ENCODE results near the gene PRRG1. TPM values are rescaled to one million over a fixed set of nuclear protein-coding genes. Genes with fewer than 3 reads are reported as not detected.

Gene PRRG1
- total and polyA plus RNA-seq, 2 of the 13 experiments (the other 11 are each of a cell fraction or from before 2014, with no cell fraction given) = 5.0 to 11.0 TPM

DNA sequence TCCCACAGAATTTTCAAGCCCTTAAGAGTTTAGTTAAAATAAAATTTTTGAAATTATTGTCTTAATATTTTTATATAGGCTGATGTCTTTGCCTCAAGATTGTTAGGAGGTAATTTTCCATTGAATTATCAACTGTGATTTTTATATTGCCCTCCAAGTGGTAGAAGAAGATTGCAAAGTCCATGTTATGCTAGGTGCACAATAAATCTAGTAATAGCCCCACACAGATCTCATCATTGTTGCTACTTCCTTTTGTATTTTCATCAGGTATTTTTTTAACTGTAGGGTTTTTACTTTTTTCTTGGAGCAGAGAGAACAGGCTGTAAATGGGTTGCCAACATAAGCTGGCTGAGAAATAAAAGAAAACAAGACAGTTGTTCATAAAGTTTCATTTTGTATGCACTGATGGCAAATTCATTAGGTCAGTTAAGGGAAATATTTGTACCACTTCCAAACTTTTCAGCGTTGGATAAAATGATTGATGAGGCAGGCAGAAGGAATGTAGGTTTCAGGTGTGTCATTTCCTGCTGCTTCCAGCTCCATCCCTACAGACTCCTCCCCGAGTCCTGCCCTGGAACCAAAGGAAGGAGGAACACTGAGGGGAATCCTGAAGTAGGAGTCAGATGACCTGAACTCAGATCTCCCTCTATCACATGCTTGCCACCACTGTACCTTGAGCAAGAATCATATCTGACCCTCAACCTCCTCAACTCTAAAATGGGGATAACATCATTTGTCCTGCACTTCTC lies 105.5 kb downstream of the PRRG1 start:
- BruUV-seq (replicated peaks) = no TSS peak
- Histone ChIP-seq H2AFZ (ENCODE audit: low read length) (no peak overlapping the region), H3K9me3 (ENCODE audit: low read length) (no peaks in the 10 kb centered on the region), H3K4me2 (ENCODE audit: low read depth, low read length) (no peak overlapping the region), H3K79me2 (ENCODE audit: insufficient read depth, low read length) (no peaks in the 10 kb centered on the region), H4K20me1 (ENCODE audit: insufficient read depth, low read length) (no peaks in the 10 kb centered on the region), H3K9ac (ENCODE audit: insufficient read depth, low read depth, low read length) (no peak overlapping the region), H3K4me3 (replicated peaks in 1 of 3; ENCODE audit: insufficient read depth in 1 of 3, low read depth in 2 of 3, low read length in 3 of 3) (no peak overlapping the region), H3K36me3 (replicated peaks in 1 of 2; ENCODE audit: control insufficient read depth in 1 of 2, insufficient read depth in 2 of 2, low read length in 2 of 2) (no peaks in the 10 kb centered on the region; a peak in 1 of 5 replicates), H3K27ac (ENCODE audit: extremely low read length, insufficient read depth, low read length) (no peak overlapping the region), H3K27me3 (ENCODE audit: control insufficient read depth in 1 of 2, insufficient read depth in 2 of 2, low read length in 2 of 2) (no peaks in the 10 kb centered on the region), H3K4me1 (ENCODE audit: insufficient read depth, low read length) (no peaks in the 10 kb centered on the region)
- TF ChIP-seq ZNF224 (CRISPR knock-in tag; IDR thresholded peaks at IDR 0.05) (no peak), ZNF468 (CRISPR knock-in tag; IDR thresholded peaks at IDR 0.05) (no peak), ZNF547 (CRISPR knock-in tag; IDR thresholded peaks at IDR 0.05) (no peak), RCOR2 (CRISPR knock-in tag; IDR thresholded peaks at IDR 0.05) (no peak), ZFP82 (CRISPR knock-in tag; IDR thresholded peaks at IDR 0.05; ENCODE audit: borderline replicate concordance) (no peak), ZBTB21 (CRISPR knock-in tag; IDR thresholded peaks at IDR 0.05) (no peak), IKZF1 (IDR thresholded peaks at IDR 0.05) (no peak)
- TF ChIP-seq, protein P1, sequence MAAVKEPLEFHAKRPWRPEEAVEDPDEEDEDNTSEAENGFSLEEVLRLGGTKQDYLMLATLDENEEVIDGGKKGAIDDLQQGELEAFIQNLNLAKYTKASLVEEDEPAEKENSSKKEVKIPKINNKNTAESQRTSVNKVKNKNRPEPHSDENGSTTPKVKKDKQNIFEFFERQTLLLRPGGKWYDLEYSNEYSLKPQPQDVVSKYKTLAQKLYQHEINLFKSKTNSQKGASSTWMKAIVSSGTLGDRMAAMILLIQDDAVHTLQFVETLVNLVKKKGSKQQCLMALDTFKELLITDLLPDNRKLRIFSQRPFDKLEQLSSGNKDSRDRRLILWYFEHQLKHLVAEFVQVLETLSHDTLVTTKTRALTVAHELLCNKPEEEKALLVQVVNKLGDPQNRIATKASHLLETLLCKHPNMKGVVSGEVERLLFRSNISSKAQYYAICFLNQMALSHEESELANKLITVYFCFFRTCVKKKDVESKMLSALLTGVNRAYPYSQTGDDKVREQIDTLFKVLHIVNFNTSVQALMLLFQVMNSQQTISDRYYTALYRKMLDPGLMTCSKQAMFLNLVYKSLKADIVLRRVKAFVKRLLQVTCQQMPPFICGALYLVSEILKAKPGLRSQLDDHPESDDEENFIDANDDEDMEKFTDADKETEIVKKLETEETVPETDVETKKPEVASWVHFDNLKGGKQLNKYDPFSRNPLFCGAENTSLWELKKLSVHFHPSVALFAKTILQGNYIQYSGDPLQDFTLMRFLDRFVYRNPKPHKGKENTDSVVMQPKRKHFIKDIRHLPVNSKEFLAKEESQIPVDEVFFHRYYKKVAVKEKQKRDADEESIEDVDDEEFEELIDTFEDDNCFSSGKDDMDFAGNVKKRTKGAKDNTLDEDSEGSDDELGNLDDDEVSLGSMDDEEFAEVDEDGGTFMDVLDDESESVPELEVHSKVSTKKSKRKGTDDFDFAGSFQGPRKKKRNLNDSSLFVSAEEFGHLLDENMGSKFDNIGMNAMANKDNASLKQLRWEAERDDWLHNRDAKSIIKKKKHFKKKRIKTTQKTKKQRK (IDR thresholded peaks at IDR 0.05; ENCODE audit: low read length) = no peak
- TF ChIP-seq, protein P2, sequence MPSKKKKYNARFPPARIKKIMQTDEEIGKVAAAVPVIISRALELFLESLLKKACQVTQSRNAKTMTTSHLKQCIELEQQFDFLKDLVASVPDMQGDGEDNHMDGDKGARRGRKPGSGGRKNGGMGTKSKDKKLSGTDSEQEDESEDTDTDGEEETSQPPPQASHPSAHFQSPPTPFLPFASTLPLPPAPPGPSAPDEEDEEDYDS (CRISPR knock-in tag; IDR thresholded peaks at IDR 0.05) = no peak
- TF ChIP-seq, protein P3, sequence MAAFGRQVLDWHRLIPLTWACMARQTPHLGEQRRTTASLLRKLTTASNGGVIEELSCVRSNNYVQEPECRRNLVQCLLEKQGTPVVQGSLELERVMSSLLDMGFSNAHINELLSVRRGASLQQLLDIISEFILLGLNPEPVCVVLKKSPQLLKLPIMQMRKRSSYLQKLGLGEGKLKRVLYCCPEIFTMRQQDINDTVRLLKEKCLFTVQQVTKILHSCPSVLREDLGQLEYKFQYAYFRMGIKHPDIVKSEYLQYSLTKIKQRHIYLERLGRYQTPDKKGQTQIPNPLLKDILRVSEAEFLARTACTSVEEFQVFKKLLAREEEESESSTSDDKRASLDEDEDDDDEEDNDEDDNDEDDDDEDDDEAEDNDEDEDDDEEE (CRISPR knock-in tag; IDR thresholded peaks at IDR 0.05) = no peak
- TF ChIP-seq, protein P4, sequence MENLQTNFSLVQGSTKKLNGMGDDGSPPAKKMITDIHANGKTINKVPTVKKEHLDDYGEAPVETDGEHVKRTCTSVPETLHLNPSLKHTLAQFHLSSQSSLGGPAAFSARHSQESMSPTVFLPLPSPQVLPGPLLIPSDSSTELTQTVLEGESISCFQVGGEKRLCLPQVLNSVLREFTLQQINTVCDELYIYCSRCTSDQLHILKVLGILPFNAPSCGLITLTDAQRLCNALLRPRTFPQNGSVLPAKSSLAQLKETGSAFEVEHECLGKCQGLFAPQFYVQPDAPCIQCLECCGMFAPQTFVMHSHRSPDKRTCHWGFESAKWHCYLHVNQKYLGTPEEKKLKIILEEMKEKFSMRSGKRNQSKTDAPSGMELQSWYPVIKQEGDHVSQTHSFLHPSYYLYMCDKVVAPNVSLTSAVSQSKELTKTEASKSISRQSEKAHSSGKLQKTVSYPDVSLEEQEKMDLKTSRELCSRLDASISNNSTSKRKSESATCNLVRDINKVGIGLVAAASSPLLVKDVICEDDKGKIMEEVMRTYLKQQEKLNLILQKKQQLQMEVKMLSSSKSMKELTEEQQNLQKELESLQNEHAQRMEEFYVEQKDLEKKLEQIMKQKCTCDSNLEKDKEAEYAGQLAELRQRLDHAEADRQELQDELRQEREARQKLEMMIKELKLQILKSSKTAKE (CRISPR knock-in tag; IDR thresholded peaks at IDR 0.05; ENCODE audit: borderline replicate concordance) = no peak
- FAIRE-seq (no peak), DNase-seq (ENCODE audit: low spot score) (no peak), ATAC-seq (no peak)
- 94% methylated on average over 2 of the region's 2 CpGs for WGBS (ENCODE audit: low lambda C conversion rate)
- in situ Hi-C loops (cut with HindIII; ENCODE audit: extremely low pct_ligation_motif_present, low pct_unique_long_range_greater_than_20kb) (no loop called here), intact Hi-C loops (cut with micrococcal nuclease; ENCODE audit: unreplicated experiment) (no loop called here)
- ChIA-PET CTCF (ENCODE audit: low intra/inter-chr PET ratio, low total read pairs) (no interaction called here), POLR2A (no interaction called here)

All from HepG2 (cell line).